Common myeloid progenitor, CD34-positive (primary cell): ENCODE data around the gene ATG5.

ENCODE experiments used
- CTCF ChIA-PET: fragments of 350-600 bp; sonication (Branson Sonifier 250); formaldehyde crosslinking; loops from one replicate; lab custom pipeline; 2021; ENCODE audit warnings: antibody characterized with exemption; lab: Charles Lee
- POLR2A ChIA-PET: fragments of 350-600 bp; sonication (Branson Sonifier 250); formaldehyde crosslinking; loops from one replicate; lab custom pipeline; 2021; ENCODE audit warnings: antibody characterized with exemption; lab: Charles Lee
- DNase-seq, 3 donors: peaks; one replicate each; pipeline versions ENCODE4 v3.0.0 to v3.0.0-alpha.2; 2013
- H3K27ac ChIP-seq, 2 experiments: 1 replicate in 1 of 2; 2 replicates in 1 of 2; pipeline ENCODE4 v1.7.0; 2013; ENCODE audit warnings: inconsistent platforms in 2 of 2, low read length in 2 of 2, mild to moderate bottlenecking in 2 of 2, low read depth in 1 of 2, moderate library complexity in 1 of 2; ENCODE audit not compliant: severe bottlenecking in 2 of 2, insufficient read depth in 1 of 2, poor library complexity in 1 of 2
- H3K27me3 ChIP-seq, 5 experiments: replicated peaks in 2 of 5; 1 replicate in 3 of 5; 2 replicates in 2 of 5; pipeline versions ENCODE4 v1.6.1 to v1.7.0; 2013; ENCODE audit warnings: low read length in 4 of 5, mild to moderate bottlenecking in 2 of 5, moderate library complexity in 2 of 5, inconsistent platforms in 1 of 5; ENCODE audit not compliant: insufficient read depth in 5 of 5, control insufficient read depth in 4 of 5
- H3K36me3 ChIP-seq, 4 experiments: 1 replicate in 2 of 4; 2 replicates in 2 of 4; pipeline versions ENCODE4 v1.6.1 to v1.7.0; 2013; ENCODE audit warnings: low read length in 3 of 4, control low read depth in 1 of 4, mild to moderate bottlenecking in 1 of 4; ENCODE audit not compliant: control insufficient read depth in 4 of 4, insufficient read depth in 4 of 4
- H3K4me1 ChIP-seq, 4 experiments: 1 replicate in 3 of 4; 2 replicates in 1 of 4; pipeline versions ENCODE4 v1.6.1 to v1.7.1; 2013; ENCODE audit warnings: low read length in 3 of 4, mild to moderate bottlenecking in 3 of 4, control low read depth in 1 of 4, inconsistent platforms in 1 of 4, moderate library complexity in 1 of 4; ENCODE audit not compliant: control insufficient read depth in 4 of 4, insufficient read depth in 4 of 4; ENCODE audit errors: control extremely low read depth in 1 of 4
- H3K4me3 ChIP-seq, 7 experiments: 1 replicate in 4 of 7; 2 replicates in 3 of 7; pipeline versions ENCODE4 v1.5.1 to v1.7.0; 2013; ENCODE audit warnings: mild to moderate bottlenecking in 7 of 7, low read length in 6 of 7, moderate library complexity in 6 of 7, inconsistent platforms in 2 of 7, low read depth in 2 of 7, control low read depth in 1 of 7; ENCODE audit not compliant: insufficient read depth in 4 of 7, control insufficient read depth in 1 of 7; ENCODE audit errors: extremely low read depth in 1 of 7
- H3K9me3 ChIP-seq, 5 experiments: 1 replicate in 4 of 5; 2 replicates in 1 of 5; pipeline versions ENCODE4 v1.6.1 to v1.7.1; 2013; ENCODE audit warnings: low read length in 4 of 5, mild to moderate bottlenecking in 2 of 5, inconsistent platforms in 1 of 5, low read depth in 1 of 5, moderate library complexity in 1 of 5; ENCODE audit not compliant: control insufficient read depth in 4 of 5, insufficient read depth in 2 of 5; ENCODE audit errors: control extremely low read depth in 1 of 5
- WGBS: methylation state at CpG from one replicate; pipeline ENCODE4 v1.1.5; 2013; ENCODE audit not compliant: insufficient coverage; 5-methylcytosine and 5-hydroxymethylcytosine counted together

The ATG5 gene

GRCh38 chr6:106360989-106361430 is 35.5 kb upstream of the ATG5 start:
- DNase-seq: peak; percentile 27 to 67 (median 58)
- H3K4me1 ChIP-seq: peaks cover 0 to 15% (median 14%) of the 10 kb centered on the region in 4 experiments
- H3K27me3 ChIP-seq: peaks cover 14 to 50% (median 20%) of the 10 kb centered on the region in 5 experiments
- H3K4me3 ChIP-seq: peak overlapping the region in 6 of 7 experiments; percentile 30 to 69 (median 56)
- ChIA-PET POLR2A (no interaction called here), CTCF (interaction anchor here (1.0 to 1.7 kb wide), 5 partner anchors 13 to 368 kb away, joined by 3 to 12 read pairs (median 4); no protein-coding TSS in a partner anchor)
- H3K27ac ChIP-seq: no peak overlapping the region
- peaks cover 0 to 2% (median 0%) of the 10 kb centered on the region in 5 experiments for H3K9me3 ChIP-seq
- no peaks in the 10 kb centered on the region for H3K36me3 ChIP-seq
- under 1% methylated on average over 27 of the region's 31 CpGs for WGBS

- no peak within 1 kb of the TSS for H3K27ac ChIP-seq
- under 1% methylated on average over 61 of the region's 66 CpGs for WGBS
- H3K4me1 ChIP-seq: peaks cover 0 to 15% (median 14%) of the 10 kb centered on the region in 4 experiments
- ChIA-PET POLR2A (no interaction called here), CTCF (interaction anchor here (0.6 to 1.7 kb wide), 6 partner anchors 13 to 367 kb away, joined by 3 to 12 read pairs (median 4); no protein-coding TSS in a partner anchor)
- H3K27me3 ChIP-seq: peaks cover 14 to 53% (median 22%) of the 10 kb centered on the region in 5 experiments
- H3K4me3 ChIP-seq: peak within 1 kb of the TSS; percentile 22 to 69 (median 51)
- peaks cover 0 to 2% (median 0%) of the 10 kb centered on the region in 5 experiments for H3K9me3 ChIP-seq
- peak; percentile 28 to 48 (median 45) for DNase-seq
- no peaks in the 10 kb centered on the region for H3K36me3 ChIP-seq
These were observed 34.9 kb upstream of the ATG5 start, which contains the start of gene CRYBG1 for GRCh38 chr6:106360410-106360988. Gene CRYBG1 (plus strand): TSS chr6:106360717. CDS start chr6:106360909, 192 bp downstream.

GRCh38 chr6:106359959-106360409 is 34.4 kb upstream of the ATG5 start:
- DNase-seq: no peak
- H3K36me3 ChIP-seq: no peaks in the 10 kb centered on the region
- CTCF ChIA-PET: interaction anchor here (0.6 kb wide), 1 partner anchor 80 kb away, joined by 3 read pairs; no protein-coding TSS in a partner anchor
- peak overlapping the region in 3 of 7 experiments; percentile 60 to 69 (median 69) for H3K4me3 ChIP-seq
- H3K27me3 ChIP-seq: peaks cover 14 to 55% (median 24%) of the 10 kb centered on the region in 5 experiments
- H3K27ac ChIP-seq: no peak overlapping the region
- POLR2A ChIA-PET: no interaction called here
- WGBS: 2% methylated on average over 5 of the region's 12 CpGs
- peaks cover 0 to 15% (median 14%) of the 10 kb centered on the region in 4 experiments for H3K4me1 ChIP-seq
- H3K9me3 ChIP-seq: peaks cover 0 to 2% (median 0%) of the 10 kb centered on the region in 5 experiments

GRCh38 chr6:106356378-106356777 is 30.8 kb upstream of the ATG5 start:
- H3K27me3 ChIP-seq: peaks cover 6 to 42% (median 19%) of the 10 kb centered on the region in 5 experiments
- WGBS: 92% methylated on average over 1 of the region's 1 CpG

GRCh38 chr6:106347219-106347618 is 21.7 kb upstream of the ATG5 start:
- ChIA-PET POLR2A (no interaction called here), CTCF (interaction anchor here (0.6 to 2.3 kb wide), 5 partner anchors 8 to 657 kb away, joined by 3 to 12 read pairs (median 3); partner anchors contain the start of gene CRYBG1)
- WGBS: no CpG with 5 or more reads among the region's 1 CpG
- Histone ChIP-seq H3K36me3 (no peaks in the 10 kb centered on the region), H3K9me3 (no peaks in the 10 kb centered on the region), H3K27me3 (no peaks in the 10 kb centered on the region), H3K4me1 (no peaks in the 10 kb centered on the region), H3K27ac (no peak overlapping the region), H3K4me3 (no peak overlapping the region)
- DNase-seq: no peak

More at GRCh38 chr6:106356378-106356777, 30.8 kb upstream of the ATG5 start:
- Histone ChIP-seq H3K4me3 (no peak overlapping the region), H3K27ac (no peak overlapping the region), H3K36me3 (no peaks in the 10 kb centered on the region), H3K9me3 (peaks cover 0 to 4% (median 2%) of the 10 kb centered on the region in 5 experiments), H3K4me1 (peaks cover 0 to 14% (median 13%) of the 10 kb centered on the region in 4 experiments)
- ChIA-PET POLR2A (interaction anchor here (0.6 kb wide), 1 partner anchor 21 kb away, joined by 3 read pairs; no protein-coding TSS in a partner anchor), CTCF (interaction anchor here (0.7 to 1.4 kb wide), 5 partner anchors 9 to 210 kb away, joined by 3 to 5 read pairs (median 3); no protein-coding TSS in a partner anchor)
- no peak for DNase-seq

- peak overlapping the region in 1 of 7 experiments; percentile 45 for H3K4me3 ChIP-seq
- no peak overlapping the region for H3K27ac ChIP-seq
- H3K27me3 ChIP-seq: peaks cover 0 to 2% (median 0%) of the 10 kb centered on the region in 5 experiments
- no peaks in the 10 kb centered on the region for H3K9me3 ChIP-seq
- H3K4me1 ChIP-seq: peaks cover 0 to 4% (median 0%) of the 10 kb centered on the region in 4 experiments
- no peaks in the 10 kb centered on the region for H3K36me3 ChIP-seq
- ChIA-PET CTCF (interaction anchor here (0.7 to 2.0 kb wide), 22 partner anchors 9 to 658 kb away, joined by 3 to 9 read pairs (median 4); partner anchors contain the start of gene ATG5), POLR2A (no interaction called here)
- WGBS: 3% methylated on average over 3 of the region's 9 CpGs
- DNase-seq: peak; percentile 56 to 79 (median 77)
These were observed 13.9 kb upstream of the ATG5 start for GRCh38 chr6:106339334-106340029.
